NB4 (cell line): ENCODE data around the gene FOXB1.

ENCODE experiments used
- CTCF ChIP-seq: IDR thresholded peaks from one replicate; pipeline ENCODE4 v1.5.1; 2012; ENCODE audit warnings: low read depth, low read length
- MYC ChIP-seq: IDR thresholded peaks from 2 replicates; pipeline ENCODE4 v1.6.1; 2011; ENCODE audit warnings: low read depth, low read length
- POLR2A ChIP-seq: IDR thresholded peaks from 2 replicates; pipeline ENCODE4 v1.6.1; 2011; ENCODE audit warnings: mild to moderate bottlenecking; ENCODE audit not compliant: insufficient read length; ENCODE audit errors: extremely low read depth

- TF ChIP-seq POLR2A, result no peak
- TF ChIP-seq CTCF, result no peak
- no peak for TF ChIP-seq MYC
Observed at GRCh38 chr15:60044636-60045270, 40.6 kb downstream of the FOXB1 start.
